PC-9 (cell line): ENCODE data around the gene RAB11FIP2.

Experiments
- EZH2 ChIP-seq: fragments of 200-600 bp; sonication (generic); IDR thresholded peaks from 2 replicates; pipeline ENCODE4 v1.8.0; 2017; ENCODE audit warnings: antibody characterized with exemption, low read depth
- TF ChIP-seq, protein P1 (sequence below): fragments of 200-600 bp; sonication (generic); conservative IDR thresholded peaks from 2 replicates; pipeline ENCODE4 v1.6.1; 2017; ENCODE audit warnings: mixed run types, antibody characterized with exemption, mild to moderate bottlenecking, moderate library complexity

GRCh38 chr10:117987244-117987909 is 59.4 kb downstream of the RAB11FIP2 start:
- TF ChIP-seq, protein P1, sequence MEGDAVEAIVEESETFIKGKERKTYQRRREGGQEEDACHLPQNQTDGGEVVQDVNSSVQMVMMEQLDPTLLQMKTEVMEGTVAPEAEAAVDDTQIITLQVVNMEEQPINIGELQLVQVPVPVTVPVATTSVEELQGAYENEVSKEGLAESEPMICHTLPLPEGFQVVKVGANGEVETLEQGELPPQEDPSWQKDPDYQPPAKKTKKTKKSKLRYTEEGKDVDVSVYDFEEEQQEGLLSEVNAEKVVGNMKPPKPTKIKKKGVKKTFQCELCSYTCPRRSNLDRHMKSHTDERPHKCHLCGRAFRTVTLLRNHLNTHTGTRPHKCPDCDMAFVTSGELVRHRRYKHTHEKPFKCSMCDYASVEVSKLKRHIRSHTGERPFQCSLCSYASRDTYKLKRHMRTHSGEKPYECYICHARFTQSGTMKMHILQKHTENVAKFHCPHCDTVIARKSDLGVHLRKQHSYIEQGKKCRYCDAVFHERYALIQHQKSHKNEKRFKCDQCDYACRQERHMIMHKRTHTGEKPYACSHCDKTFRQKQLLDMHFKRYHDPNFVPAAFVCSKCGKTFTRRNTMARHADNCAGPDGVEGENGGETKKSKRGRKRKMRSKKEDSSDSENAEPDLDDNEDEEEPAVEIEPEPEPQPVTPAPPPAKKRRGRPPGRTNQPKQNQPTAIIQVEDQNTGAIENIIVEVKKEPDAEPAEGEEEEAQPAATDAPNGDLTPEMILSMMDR, result no peak
- no peak for TF ChIP-seq EZH2
